A549 (cell line): ENCODE data around the gene RBP3. TPM values are rescaled to one million over a fixed set of nuclear protein-coding genes. Genes with fewer than 3 reads are reported as not detected.

ENCODE experiments used
- ATAC-seq, 2 experiments: fragments of 200-7000 bp in 1 of 2; fragments of >200 bp in 1 of 2; cut with Nextera tagmentation in 1 of 2; cut with Tn5 transposase in 1 of 2; 3 replicates each; pipeline versions ENCODE4 v1.8.0 to v1.9.1; 2018 to 2020; ENCODE audit warnings: mild to moderate bottlenecking in 1 of 2, moderate library complexity in 1 of 2
- CTCF ChIA-PET: fragments of 300-600 bp; sonication (Branson Sonifier 250); formaldehyde crosslinking; extraction: SDS; loops from one replicate; lab custom pipeline; 2021; ENCODE audit warnings: antibody characterized with exemption, inconsistent platforms; lab: Yijun Ruan, JAX
- POLR2A ChIA-PET: fragments of 350-600 bp; formaldehyde crosslinking; extraction: SDS; loops from one replicate; lab custom pipeline; 2021; ENCODE audit warnings: antibody characterized with exemption, inconsistent platforms; lab: Yijun Ruan, JAX
- DNase-seq, 2 experiments: peaks; one replicate each; pipeline versions ENCODE4 v3.0.0 to v3.0.0-alpha.2; 2011 to 2016; ENCODE audit warnings: low read depth in 1 of 2, low spot score in 1 of 2
- FAIRE-seq: peaks from 2 replicates; lab custom pipeline; 2011; peaks lifted over from hg19 to GRCh38; lab: Jason Lieb, UNC
- H3K27ac ChIP-seq, 2 experiments: fragments of >200 bp; sonication (Bioruptor Twin); formaldehyde crosslinking; 3 replicates each; pipeline ENCODE4 v1.5.1; 2016 to 2017
- H3K4me1 ChIP-seq: fragments of >200 bp; sonication (Bioruptor Twin); formaldehyde crosslinking; 3 replicates; pipeline ENCODE4 v1.6.1; 2016
- H3K4me2 ChIP-seq: fragments of >200 bp; sonication (Bioruptor Twin); formaldehyde crosslinking; 3 replicates; pipeline ENCODE4 v1.6.1; 2016
- H3K4me3 ChIP-seq: fragments of >200 bp; sonication (Bioruptor Twin); formaldehyde crosslinking; 3 replicates; pipeline ENCODE4 v1.5.1; 2016
- H3K9me3 ChIP-seq: fragments of >200 bp; sonication (Bioruptor Twin); formaldehyde crosslinking; 3 replicates; pipeline ENCODE4 v1.6.1; 2016
- BCL3 ChIP-seq: fragments of >200 bp; sonication (Bioruptor Twin); formaldehyde crosslinking; IDR thresholded peaks from 3 replicates; pipeline ENCODE4 v1.6.1; 2016
- CEBPB ChIP-seq, 2 experiments: fragments of >200 bp in 1 of 2; sonication (Bioruptor Twin) in 1 of 2; formaldehyde crosslinking in 1 of 2; IDR thresholded peaks; 2 replicates each; pipeline ENCODE4 v1.6.1; 2012 to 2016
- EP300 ChIP-seq, 2 experiments: fragments of >200 bp; sonication (Bioruptor Twin); formaldehyde crosslinking; IDR thresholded peaks; 2 replicates in 1 of 2; 3 replicates in 1 of 2; pipeline ENCODE4 v1.6.1; 2016 to 2017
- ESRRA ChIP-seq: fragments of 150-350 bp; IDR thresholded peaks from 2 replicates; pipeline ENCODE4 v1.6.1; 2014; ENCODE audit warnings: mild to moderate bottlenecking, low read length, borderline replicate concordance
- GATA3 ChIP-seq: IDR thresholded peaks from 2 replicates; pipeline ENCODE4 v1.6.1; 2012; ENCODE audit warnings: borderline replicate concordance
- KDM5A ChIP-seq: fragments of 200-600 bp; sonication (generic); IDR thresholded peaks from 2 replicates; pipeline ENCODE4 v1.6.1; 2016; ENCODE audit warnings: antibody characterized with exemption, mild to moderate bottlenecking
- MAX ChIP-seq: IDR thresholded peaks from 2 replicates; pipeline ENCODE4 v1.6.1; 2012
- MYC ChIP-seq: IDR thresholded peaks from 2 replicates; pipeline ENCODE4 v1.6.1; 2012; ENCODE audit warnings: mild to moderate bottlenecking, inconsistent platforms, low read length, improper control_type of control experiment, borderline replicate concordance
- NR3C1 ChIP-seq: fragments of >200 bp; sonication (Bioruptor Twin); formaldehyde crosslinking; IDR thresholded peaks from 3 replicates; pipeline ENCODE4 v1.6.1; 2017
- PBX3 ChIP-seq: IDR thresholded peaks from 2 replicates; pipeline ENCODE4 v1.6.1; 2012
- POLR2AphosphoS2 ChIP-seq: conservative IDR thresholded peaks from 2 replicates; pipeline ENCODE4 v1.6.1; 2012; ENCODE audit warnings: low read length, improper control_type of control experiment, inconsistent platforms
- RAD21 ChIP-seq, 2 experiments: fragments of >200 bp in 1 of 2; sonication (Bioruptor Twin) in 1 of 2; formaldehyde crosslinking in 1 of 2; IDR thresholded peaks in 1 of 2; conservative IDR thresholded peaks in 1 of 2; 2 replicates in 1 of 2; 3 replicates in 1 of 2; pipeline ENCODE4 v1.6.1; 2012 to 2018; ENCODE audit warnings: inconsistent platforms in 1 of 2
- RCOR1 ChIP-seq: fragments of 150-350 bp; IDR thresholded peaks from 2 replicates; pipeline ENCODE4 v1.6.1; 2014; ENCODE audit warnings: antibody characterized with exemption, low read length, low read depth
- REST ChIP-seq: fragments of 200-600 bp; sonication (generic); IDR thresholded peaks from 2 replicates; pipeline ENCODE4 v1.6.1; 2016; ENCODE audit warnings: antibody characterized with exemption, mild to moderate bottlenecking, moderate library complexity
- SREBF2 ChIP-seq: fragments of 450-650 bp; IDR thresholded peaks from 2 replicates; pipeline ENCODE4 v1.6.1; 2014; ENCODE audit warnings: mild to moderate bottlenecking, moderate library complexity
- TFCP2L1 ChIP-seq: fragments of 250-450 bp; sonication (Bioruptor Pico); IDR thresholded peaks from 2 replicates; pipeline ENCODE4 v1.5.0; 2021; ENCODE audit warnings: mild to moderate bottlenecking
- ZFP36 ChIP-seq: fragments of 450-650 bp; IDR thresholded peaks from 2 replicates; pipeline ENCODE4 v1.6.1; 2014; ENCODE audit warnings: borderline replicate concordance; ENCODE audit not compliant: partially characterized antibody
- ZSCAN20 ChIP-seq: fragments of 250-450 bp; sonication (Bioruptor Pico); IDR thresholded peaks from 2 replicates; pipeline ENCODE4 v1.8.0; 2022; ENCODE audit warnings: mild to moderate bottlenecking, moderate library complexity
- WGBS: methylation state at CpG from one replicate; pipeline ENCODE4 v1.1.6; 2017; ENCODE audit errors: missing lambda C conversion rate; 5-methylcytosine and 5-hydroxymethylcytosine counted together
- polyA plus RNA-seq, 4 experiments: library from polyadenylated mRNA; depleted of rRNA in 3 of 4; stranded (reverse); fragments of >200 nt; fragmentation: RNase III in 1 of 4; extraction: RNeasy Plus Mini Kit Qiagen cat#74134 plus additional on column Dnase treatment in 1 of 4; gene quantifications; 2 replicates in 3 of 4; 3 replicates in 1 of 4; pipeline ENCODE4 v1.2.3, GENCODE V29; 2011 to 2017
- TF ChIP-seq, protein P1 (sequence below): fragments of 150-350 bp; IDR thresholded peaks from 2 replicates; pipeline ENCODE4 v1.6.1; 2014; ENCODE audit warnings: low read depth, mild to moderate bottlenecking, low read length
- TF ChIP-seq, protein P2 (sequence below): IDR thresholded peaks from 2 replicates; pipeline ENCODE4 v1.6.1; 2012; ENCODE audit warnings: low read depth, borderline replicate concordance
- TF ChIP-seq, protein P3 (sequence below): fragments of >200 bp; sonication (Bioruptor Twin); formaldehyde crosslinking; IDR thresholded peaks from 3 replicates; pipeline ENCODE4 v1.5.1; 2016

RBP3 gene
- polyA plus RNA-seq, 2 of the 4 experiments (the other 2 are of a cell fraction) = not detected

DNA sequence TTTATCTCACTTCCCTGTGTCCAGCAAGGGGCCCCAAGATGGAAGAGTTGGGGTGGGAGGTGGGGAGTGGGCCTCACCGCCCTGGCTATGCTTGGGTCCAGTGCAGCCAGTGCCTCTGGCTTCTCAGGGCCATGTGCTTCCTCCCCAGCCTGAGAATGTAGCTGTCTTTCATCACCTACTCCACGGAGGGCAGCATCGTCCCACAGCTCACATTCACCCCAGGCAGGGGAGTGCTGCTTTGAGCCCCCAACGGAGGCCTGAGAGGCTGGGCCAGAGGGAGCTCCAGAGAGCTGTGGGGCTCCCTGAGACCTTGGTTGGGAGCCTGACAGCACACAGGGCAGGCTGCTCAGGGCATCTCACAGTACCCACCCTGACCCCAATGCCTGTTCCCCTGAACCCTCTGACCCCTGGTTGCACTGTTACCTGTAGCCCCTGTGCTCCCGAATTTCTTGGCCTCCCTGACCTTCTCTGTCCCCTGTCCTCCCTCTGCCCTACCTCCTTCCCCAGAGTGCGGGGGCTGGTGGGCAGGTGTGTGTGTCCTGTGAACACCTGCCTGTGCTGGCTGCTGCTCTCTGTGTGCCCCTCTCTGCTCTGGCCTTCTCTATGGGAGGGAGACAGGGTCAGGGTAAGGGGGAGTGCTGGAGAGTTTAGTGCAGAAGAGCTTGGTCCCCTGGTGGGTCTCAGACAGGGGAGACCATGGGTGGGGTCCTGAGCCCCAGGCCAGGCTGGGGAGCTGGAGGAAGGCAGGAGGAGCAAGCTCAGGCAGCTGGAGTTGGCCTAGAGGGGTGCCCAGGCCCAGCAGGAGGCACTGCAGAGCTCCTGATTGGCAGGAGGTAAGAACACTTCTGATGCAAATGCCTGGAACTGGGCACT, 55.5 kb downstream of the RBP3 start:
- H3K4me2 ChIP-seq = peak overlapping the region; percentile 56
- CTCF ChIA-PET = interaction anchor here (0.6 to 3.4 kb wide), 3 partner anchors 11 to 107 kb away, joined by 3 to 9 read pairs (median 3); partner anchors contain the start of gene ZNF488
- POLR2A ChIA-PET = interaction anchor here (0.6 kb wide), 1 partner anchor 23 kb away, joined by 4 read pairs; no protein-coding TSS in a partner anchor
- H3K27ac ChIP-seq = peak overlapping the region; percentile 91 to 97
- no peak for FAIRE-seq
- WGBS = 93% methylated on average over 3 of the region's 6 CpGs
- no peak overlapping the region for H3K4me3 ChIP-seq
- DNase-seq = peak in 1 of 2 experiments; percentile 43
- H3K4me1 ChIP-seq = peaks cover 62% of the 10 kb centered on the region
- TF ChIP-seq GATA3 = no peak
- TF ChIP-seq MAX = peak; percentile 68
- peak in 1 of 2 experiments; percentile 35; a peak in 2 of 5 replicates for TF ChIP-seq RAD21 (conservative IDR thresholded peaks at IDR 0.05 in 1 of 2, IDR thresholded peaks at IDR 0.05 in 1 of 2)
- peaks cover 2% of the 10 kb centered on the region; the same call in 2 of the 3 replicates for H3K9me3 ChIP-seq
- peak; percentile 21 to 41; a peak in 3 of 6 replicates for ATAC-seq

DNA sequence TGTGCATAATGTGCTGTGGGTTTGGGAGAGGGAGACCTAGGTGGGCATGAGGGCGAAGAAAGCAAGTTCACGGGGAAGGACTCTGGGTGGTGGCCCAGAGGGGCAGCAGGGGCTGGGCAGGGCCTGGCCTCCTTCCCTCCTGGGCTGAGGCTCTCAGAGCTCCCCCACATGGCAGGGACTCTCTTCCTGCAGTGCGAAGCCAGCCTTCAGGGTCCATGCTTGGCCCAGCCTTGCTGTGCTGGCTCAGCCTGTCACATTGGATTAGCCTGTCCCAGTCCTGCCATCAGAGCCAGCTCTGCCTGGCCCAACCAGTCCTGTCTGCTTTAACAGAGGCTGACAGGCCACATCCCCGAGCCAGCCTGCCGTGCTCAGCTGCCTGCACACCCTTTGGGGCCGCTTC, 56.3 kb downstream of the RBP3 start:
- Histone ChIP-seq H3K9me3 (no peaks in the 10 kb centered on the region), H3K4me1 (peaks cover 66% of the 10 kb centered on the region), H3K27ac (peak overlapping the region; percentile 91 to 97), H3K4me2 (no peak overlapping the region), H3K4me3 (no peak overlapping the region)
- WGBS = 96% methylated on average over 6 of the region's 6 CpGs
- CTCF ChIA-PET = interaction anchor here (0.6 to 3.4 kb wide), 4 partner anchors 10 to 108 kb away, joined by 3 to 9 read pairs (median 4); partner anchors contain the start of gene ZNF488
- DNase-seq (no peak), ATAC-seq (no peak), FAIRE-seq (no peak)
- POLR2A ChIA-PET = interaction anchor here (0.6 kb wide), 1 partner anchor 24 kb away, joined by 4 read pairs; no protein-coding TSS in a partner anchor
- TF ChIP-seq MAX (no peak), CEBPB (IDR thresholded peaks at IDR 0.05) (no peak), REST (no peak), EP300 (IDR thresholded peaks at IDR 0.05) (no peak), KDM5A (no peak), NR3C1 (no peak), POLR2AphosphoS2 (no peak), RCOR1 (no peak), TFCP2L1 (CRISPR knock-in tag) (no peak), MYC (no peak), BCL3 (no peak), ZSCAN20 (CRISPR knock-in tag) (no peak), ESRRA (no peak), SREBF2 (no peak), ZFP36 (no peak), PBX3 (no peak)
- TF ChIP-seq, protein P1, sequence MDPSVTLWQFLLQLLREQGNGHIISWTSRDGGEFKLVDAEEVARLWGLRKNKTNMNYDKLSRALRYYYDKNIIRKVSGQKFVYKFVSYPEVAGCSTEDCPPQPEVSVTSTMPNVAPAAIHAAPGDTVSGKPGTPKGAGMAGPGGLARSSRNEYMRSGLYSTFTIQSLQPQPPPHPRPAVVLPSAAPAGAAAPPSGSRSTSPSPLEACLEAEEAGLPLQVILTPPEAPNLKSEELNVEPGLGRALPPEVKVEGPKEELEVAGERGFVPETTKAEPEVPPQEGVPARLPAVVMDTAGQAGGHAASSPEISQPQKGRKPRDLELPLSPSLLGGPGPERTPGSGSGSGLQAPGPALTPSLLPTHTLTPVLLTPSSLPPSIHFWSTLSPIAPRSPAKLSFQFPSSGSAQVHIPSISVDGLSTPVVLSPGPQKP = no peak
- TF ChIP-seq, protein P2, sequence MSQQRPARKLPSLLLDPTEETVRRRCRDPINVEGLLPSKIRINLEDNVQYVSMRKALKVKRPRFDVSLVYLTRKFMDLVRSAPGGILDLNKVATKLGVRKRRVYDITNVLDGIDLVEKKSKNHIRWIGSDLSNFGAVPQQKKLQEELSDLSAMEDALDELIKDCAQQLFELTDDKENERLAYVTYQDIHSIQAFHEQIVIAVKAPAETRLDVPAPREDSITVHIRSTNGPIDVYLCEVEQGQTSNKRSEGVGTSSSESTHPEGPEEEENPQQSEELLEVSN = no peak
- TF ChIP-seq, protein P3, sequence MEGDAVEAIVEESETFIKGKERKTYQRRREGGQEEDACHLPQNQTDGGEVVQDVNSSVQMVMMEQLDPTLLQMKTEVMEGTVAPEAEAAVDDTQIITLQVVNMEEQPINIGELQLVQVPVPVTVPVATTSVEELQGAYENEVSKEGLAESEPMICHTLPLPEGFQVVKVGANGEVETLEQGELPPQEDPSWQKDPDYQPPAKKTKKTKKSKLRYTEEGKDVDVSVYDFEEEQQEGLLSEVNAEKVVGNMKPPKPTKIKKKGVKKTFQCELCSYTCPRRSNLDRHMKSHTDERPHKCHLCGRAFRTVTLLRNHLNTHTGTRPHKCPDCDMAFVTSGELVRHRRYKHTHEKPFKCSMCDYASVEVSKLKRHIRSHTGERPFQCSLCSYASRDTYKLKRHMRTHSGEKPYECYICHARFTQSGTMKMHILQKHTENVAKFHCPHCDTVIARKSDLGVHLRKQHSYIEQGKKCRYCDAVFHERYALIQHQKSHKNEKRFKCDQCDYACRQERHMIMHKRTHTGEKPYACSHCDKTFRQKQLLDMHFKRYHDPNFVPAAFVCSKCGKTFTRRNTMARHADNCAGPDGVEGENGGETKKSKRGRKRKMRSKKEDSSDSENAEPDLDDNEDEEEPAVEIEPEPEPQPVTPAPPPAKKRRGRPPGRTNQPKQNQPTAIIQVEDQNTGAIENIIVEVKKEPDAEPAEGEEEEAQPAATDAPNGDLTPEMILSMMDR = no peak
